Chondrocyte (in vitro differentiated cells): ENCODE data around the gene ST6GAL2. TPM values are rescaled to one million over a fixed set of nuclear protein-coding genes. Genes with fewer than 3 reads are reported as not detected.

ENCODE experiments used
- DNase-seq: peaks from one replicate; pipeline ENCODE4 v3.0.0; 2021; ENCODE audit warnings: mixed read lengths, low spot score
- H3K27ac Mint-ChIP-seq: one replicate; pipeline ENCODE4 v1.8.0; 2021; ENCODE audit warnings: mild to moderate bottlenecking, moderate library complexity, mixed read lengths; ENCODE audit not compliant: unreplicated experiment
- H3K27me3 Mint-ChIP-seq: 2 replicates; pipeline ENCODE4 v1.8.0; 2021; ENCODE audit warnings: low read depth, mixed read lengths
- H3K36me3 Mint-ChIP-seq: 2 replicates; pipeline ENCODE4 v1.8.0; 2021; ENCODE audit warnings: low read depth, mixed read lengths
- H3K4me1 Mint-ChIP-seq: 2 replicates; pipeline ENCODE4 v1.8.0; 2021; ENCODE audit warnings: low read depth, mild to moderate bottlenecking, mixed read lengths
- H3K4me3 Mint-ChIP-seq: one replicate; pipeline ENCODE4 v1.8.0; 2021; ENCODE audit warnings: mild to moderate bottlenecking, moderate library complexity, mixed read lengths; ENCODE audit not compliant: unreplicated experiment
- H3K9me3 Mint-ChIP-seq: 2 replicates; pipeline ENCODE4 v1.8.0; 2021; ENCODE audit warnings: low read depth, mixed read lengths
- total RNA-seq: library from RNA; stranded (reverse); gene quantifications from 3 replicates; pipeline ENCODE4 v1.2.1, GENCODE V29; 2021
- TF ChIP-seq, protein P1 (sequence below): fragments of 200-600 bp; sonication (generic); IDR thresholded peaks from 2 replicates; pipeline ENCODE4 v1.5.0; 2021; ENCODE audit warnings: antibody characterized with exemption, mild to moderate bottlenecking, moderate library complexity

Gene ST6GAL2
- total RNA-seq, 1 donor from 2014 or later = 144 TPM

GRCh38 chr2:106812841-106813240 is 73.1 kb downstream of the ST6GAL2 start:
- Mint-ChIP-seq H3K36me3 (peaks cover 25% of the 10 kb centered on the region), H3K4me1 (peaks cover 76% of the 10 kb centered on the region), H3K4me3 (no peak overlapping the region), H3K27me3 (no peaks in the 10 kb centered on the region), H3K9me3 (no peaks in the 10 kb centered on the region), H3K27ac (peak overlapping the region; percentile 91)
- TF ChIP-seq, protein P1, sequence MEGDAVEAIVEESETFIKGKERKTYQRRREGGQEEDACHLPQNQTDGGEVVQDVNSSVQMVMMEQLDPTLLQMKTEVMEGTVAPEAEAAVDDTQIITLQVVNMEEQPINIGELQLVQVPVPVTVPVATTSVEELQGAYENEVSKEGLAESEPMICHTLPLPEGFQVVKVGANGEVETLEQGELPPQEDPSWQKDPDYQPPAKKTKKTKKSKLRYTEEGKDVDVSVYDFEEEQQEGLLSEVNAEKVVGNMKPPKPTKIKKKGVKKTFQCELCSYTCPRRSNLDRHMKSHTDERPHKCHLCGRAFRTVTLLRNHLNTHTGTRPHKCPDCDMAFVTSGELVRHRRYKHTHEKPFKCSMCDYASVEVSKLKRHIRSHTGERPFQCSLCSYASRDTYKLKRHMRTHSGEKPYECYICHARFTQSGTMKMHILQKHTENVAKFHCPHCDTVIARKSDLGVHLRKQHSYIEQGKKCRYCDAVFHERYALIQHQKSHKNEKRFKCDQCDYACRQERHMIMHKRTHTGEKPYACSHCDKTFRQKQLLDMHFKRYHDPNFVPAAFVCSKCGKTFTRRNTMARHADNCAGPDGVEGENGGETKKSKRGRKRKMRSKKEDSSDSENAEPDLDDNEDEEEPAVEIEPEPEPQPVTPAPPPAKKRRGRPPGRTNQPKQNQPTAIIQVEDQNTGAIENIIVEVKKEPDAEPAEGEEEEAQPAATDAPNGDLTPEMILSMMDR = no peak
- DNase-seq = no peak

DNA sequence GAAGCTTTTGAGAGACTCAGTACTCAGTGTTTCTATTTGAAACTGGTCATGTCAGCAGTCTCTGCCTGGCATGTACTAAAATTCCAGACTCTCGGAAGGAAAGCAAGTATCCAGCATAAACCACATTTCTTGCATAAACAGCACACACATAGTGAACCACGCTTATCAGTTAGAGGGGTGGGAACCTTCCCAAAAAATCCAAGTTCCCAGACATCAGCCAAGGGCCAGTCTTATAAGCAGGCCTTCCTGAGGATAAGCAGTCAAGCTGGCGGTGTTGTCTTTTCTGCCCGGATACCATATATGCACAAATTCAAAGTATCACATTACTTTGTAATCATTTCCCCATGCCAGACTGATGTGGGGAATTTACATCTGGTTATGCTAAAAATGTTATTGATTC is 73.6 kb downstream of the ST6GAL2 start:
- TF ChIP-seq, protein P1 = no peak
- Mint-ChIP-seq H3K4me3 (no peak overlapping the region), H3K27ac (peak overlapping the region; percentile 91)

GRCh38 chr2:106805716-106806115 is 80.3 kb downstream of the ST6GAL2 start:
- Mint-ChIP-seq H3K27me3 (no peaks in the 10 kb centered on the region), H3K36me3 (peaks cover 44% of the 10 kb centered on the region), H3K27ac (no peak overlapping the region), H3K9me3 (no peaks in the 10 kb centered on the region), H3K4me3 (no peak overlapping the region), H3K4me1 (peaks cover 40% of the 10 kb centered on the region)
- DNase-seq = no peak
- TF ChIP-seq, protein P1 = no peak

More for the DNA sequence above, 73.6 kb downstream of the ST6GAL2 start:
- Mint-ChIP-seq H3K27me3 (no peaks in the 10 kb centered on the region), H3K36me3 (peaks cover 24% of the 10 kb centered on the region), H3K4me1 (peaks cover 73% of the 10 kb centered on the region), H3K9me3 (no peaks in the 10 kb centered on the region)
- DNase-seq = no peak

- peaks cover 50% of the 10 kb centered on the region for H3K4me1 Mint-ChIP-seq
- no peaks in the 10 kb centered on the region for H3K9me3 Mint-ChIP-seq
- DNase-seq = no peak
- H3K36me3 Mint-ChIP-seq = peaks cover 45% of the 10 kb centered on the region
- no peaks in the 10 kb centered on the region for H3K27me3 Mint-ChIP-seq
- H3K4me3 Mint-ChIP-seq = no peak overlapping the region
- TF ChIP-seq, protein P1 = no peak
- no peak overlapping the region for H3K27ac Mint-ChIP-seq
Measured at GRCh38 chr2:106804161-106804560, 81.8 kb downstream of the ST6GAL2 start.

- TF ChIP-seq, protein P1 = no peak
- H3K4me1 Mint-ChIP-seq = peaks cover 43% of the 10 kb centered on the region
- peak overlapping the region; percentile 41 for H3K27ac Mint-ChIP-seq
- H3K36me3 Mint-ChIP-seq = peaks cover 31% of the 10 kb centered on the region
- no peak for DNase-seq
- H3K27me3 Mint-ChIP-seq = no peaks in the 10 kb centered on the region
- H3K4me3 Mint-ChIP-seq = no peak overlapping the region
- H3K9me3 Mint-ChIP-seq = no peaks in the 10 kb centered on the region
Measured at GRCh38 chr2:106800976-106801655, 84.9 kb downstream of the ST6GAL2 start.
